Measurements from ENCODE around the gene NTM.

DNA sequence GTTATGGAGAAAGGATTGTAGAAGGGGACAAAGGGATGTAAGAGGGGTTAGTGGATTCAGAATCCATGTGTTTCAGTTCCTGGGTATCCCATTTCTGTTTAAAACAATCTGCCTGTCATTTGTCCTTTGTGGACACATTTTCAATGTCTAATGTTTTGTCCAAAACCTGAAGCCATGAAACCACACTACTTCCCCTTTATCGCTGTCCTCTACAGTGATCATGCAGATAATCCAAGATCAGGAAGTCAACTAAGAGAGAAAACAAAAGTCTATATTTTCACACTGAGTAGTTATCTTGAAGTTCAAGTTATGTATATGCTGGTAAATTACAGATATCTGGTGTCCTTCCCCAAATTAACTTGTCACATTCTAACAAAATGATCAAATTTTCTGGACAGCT, 457.0 kb downstream of the NTM start:
- TF ChIP-seq SUZ12 (IDR thresholded peaks at IDR 0.05) (no peak), LEF1 (IDR thresholded peaks at IDR 0.05; ENCODE audit: borderline replicate concordance) (no peak), ARNT (IDR thresholded peaks at IDR 0.05) (no peak), CTBP1 (IDR thresholded peaks at IDR 0.05; ENCODE audit: borderline replicate concordance) (no peak), FOXK2 (IDR thresholded peaks at IDR 0.05) (no peak), TARDBP (IDR thresholded peaks at IDR 0.05) (no peak)
